HG02938 (cell line): ENCODE data around the gene IL27RA.
"Not testable (repeated sequence)": the region's sequence is repeated elsewhere in the genome, so short reads cannot be mapped to it uniquely, and the experiment has no call there.

Source experiments
- ATAC-seq: cut with Tn5 transposase; IDR thresholded peaks from one replicate; pipeline ENCODE4 v1.9.1; 2021; ENCODE audit warnings: mild to moderate bottlenecking, moderate library complexity; ENCODE audit not compliant: unreplicated experiment

IL27RA gene

DNA sequence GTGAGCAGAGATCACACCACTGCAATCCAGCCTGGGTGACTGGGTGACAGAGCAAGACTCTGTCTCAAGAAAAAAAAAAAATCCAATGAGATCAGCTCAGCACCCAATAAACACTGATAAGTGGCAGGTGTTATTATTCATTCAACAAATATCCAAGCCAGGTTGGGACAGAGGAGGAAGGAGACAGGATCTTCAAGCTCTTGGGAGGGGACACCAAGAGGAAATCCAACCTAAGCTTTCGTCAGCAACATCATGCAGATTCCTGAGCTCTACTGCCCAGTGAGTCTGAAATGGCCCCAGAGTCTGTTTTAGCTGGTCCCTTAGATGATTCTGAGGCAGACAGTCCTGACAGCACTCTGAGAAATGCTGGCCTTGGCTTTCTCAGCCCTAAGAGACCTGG lies 33.1 kb upstream of the IL27RA start:
- no peak for ATAC-seq

DNA sequence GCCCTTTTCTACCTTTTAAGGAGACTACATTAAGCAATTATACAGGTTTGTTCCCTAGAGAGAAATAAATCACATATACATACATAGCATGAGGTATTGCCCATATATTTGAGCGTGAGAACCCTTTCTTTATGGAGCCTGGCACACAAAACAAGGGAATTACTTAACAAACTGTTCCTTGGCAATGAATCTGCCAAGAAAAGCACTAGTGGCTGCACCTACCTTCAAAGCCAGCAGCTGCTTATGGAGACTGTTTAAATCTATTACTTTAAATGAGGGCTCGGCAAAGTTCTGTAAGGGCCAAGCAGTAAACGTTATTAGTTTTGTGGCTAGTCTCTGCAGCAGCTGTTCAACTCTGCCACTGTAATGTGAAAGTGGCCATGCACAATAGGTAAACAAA lies 32.5 kb upstream of the IL27RA start:
- no peak for ATAC-seq

DNA sequence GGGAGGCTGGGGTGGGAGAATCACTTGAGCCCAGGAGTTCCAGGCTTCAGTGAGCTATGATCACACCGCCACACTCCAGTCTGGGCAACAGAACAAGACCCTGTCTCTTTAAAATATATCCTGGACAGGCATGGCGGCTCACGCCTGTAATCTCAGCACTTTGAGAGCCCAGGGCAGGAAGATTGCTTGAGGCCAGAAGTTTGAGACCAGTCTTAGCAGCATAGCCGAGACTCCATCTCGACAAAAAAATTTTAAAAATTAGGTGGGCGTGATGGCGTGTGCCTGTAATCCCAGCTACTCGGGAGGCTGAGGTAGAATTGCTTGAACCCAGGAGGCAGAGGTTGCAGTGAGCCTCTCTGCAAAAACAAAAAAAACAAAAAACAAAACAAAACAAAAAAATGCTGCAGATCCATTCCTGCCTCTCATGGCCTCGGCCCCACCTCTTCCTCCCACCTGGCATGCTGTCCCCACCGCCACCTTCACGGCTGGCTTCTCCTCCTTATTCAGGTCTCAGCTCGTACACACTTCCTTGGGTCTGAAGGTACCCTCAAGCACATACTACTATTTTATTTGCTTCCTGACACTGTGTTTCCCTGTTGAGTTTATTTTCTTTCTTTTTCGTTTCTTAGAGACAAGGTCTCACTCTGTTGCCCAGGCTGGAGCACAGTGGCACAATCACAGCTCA lies 30.7 kb upstream of the IL27RA start:
- no peak for ATAC-seq

DNA sequence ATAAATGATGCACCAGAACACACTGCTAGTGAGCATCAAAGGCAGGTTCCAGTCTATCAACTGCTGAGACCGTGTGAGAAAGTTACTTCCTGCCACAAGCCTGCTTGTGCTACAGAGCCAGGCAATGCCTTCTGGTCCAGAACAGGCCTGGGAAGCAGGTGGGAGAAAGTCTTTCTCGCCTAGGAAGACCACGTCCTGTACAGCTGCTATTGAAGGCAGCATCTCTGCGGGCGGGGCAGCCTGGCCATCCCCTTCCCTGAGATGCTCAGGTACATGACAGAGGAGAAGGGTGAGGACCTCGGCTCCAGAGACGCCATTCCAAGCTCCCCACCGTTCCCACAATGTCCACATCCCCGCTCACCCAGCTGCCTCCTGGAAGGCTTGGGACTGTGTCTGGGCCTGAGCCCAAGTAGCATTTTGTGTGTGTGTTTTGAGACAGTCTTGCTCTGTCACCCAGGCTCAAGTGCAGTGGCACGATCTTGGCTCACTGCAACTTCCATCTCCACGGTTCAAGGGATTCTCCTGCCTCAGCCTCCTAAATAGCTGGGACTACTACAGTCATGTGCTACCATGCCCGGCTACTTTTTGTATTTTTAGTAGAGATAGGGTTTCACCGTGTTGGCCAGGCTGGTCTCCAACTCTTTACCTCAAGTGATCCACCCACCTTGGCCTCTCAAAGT lies 28.9 kb upstream of the IL27RA start:
- no peak for ATAC-seq

DNA sequence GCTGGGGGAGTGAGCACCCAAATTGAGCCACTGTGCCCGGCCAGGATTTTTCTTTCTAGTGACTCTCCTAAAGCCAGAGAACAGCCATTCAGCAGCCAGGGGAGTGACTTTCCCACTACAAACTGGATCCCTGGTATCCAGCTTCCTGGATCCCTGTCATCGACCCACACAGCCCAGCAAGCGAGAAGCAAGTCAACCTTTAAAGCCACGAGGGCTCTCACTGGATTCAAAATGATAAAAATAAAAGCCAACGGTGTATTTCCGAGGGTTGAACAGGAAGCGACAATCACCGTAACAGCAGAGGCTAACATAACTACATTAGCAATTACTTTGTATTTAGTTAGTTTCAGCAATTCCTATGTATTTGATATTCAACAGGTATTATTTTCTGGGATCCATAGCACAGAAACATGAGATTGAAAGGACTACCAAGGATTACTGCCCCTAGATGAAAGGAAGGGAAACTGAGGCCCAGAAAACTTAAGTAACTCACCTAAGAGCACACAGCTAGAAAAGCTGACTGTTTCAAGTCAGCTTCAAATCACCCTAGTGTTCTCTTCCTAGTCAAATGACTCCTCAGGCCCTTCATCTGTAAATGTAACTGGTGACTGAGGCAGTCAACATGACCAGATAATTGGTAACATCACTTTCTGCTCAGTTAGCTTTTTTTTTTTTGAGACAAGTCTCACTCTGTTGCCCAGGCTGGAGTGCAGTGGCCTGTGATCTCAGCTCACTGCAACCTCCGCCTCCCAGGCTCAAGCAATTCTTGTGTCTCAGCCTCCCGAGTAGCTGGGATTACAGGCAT lies 28.1 kb upstream of the IL27RA start:
- no peak for ATAC-seq

DNA sequence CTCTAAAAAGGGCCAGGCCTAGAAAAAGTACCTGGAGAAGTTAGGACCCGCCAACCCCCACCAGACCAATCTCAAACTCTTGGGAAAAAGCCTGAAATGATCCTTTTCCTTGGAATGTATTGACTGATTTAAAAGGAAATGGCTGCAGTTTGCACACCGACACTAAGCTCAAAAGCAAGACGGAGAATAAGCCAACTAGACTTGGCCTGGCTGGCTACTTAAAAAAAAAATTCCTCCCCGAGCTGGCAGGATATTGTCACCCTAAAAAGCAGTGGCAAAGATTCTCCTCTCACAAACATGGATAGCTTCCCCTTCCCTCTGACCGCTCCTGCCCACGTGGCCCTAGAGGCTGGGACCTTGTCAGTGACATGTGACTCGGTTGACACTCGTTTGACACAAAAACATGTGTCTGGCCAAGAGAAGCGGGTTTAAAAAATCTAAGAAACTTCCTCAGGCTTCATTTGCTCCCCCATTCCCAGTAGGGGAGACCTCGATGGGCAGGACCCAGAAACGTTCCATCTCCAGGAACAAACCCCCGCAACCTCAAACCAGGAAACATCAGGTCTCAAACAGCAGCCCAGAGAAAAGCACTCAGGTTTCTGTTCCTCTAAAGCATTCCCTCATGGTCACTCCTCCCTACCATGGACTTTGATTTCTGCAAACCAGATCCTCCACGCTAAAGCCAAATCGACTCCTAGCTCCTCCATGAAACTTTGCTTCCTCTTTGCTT lies 26.8 kb upstream of the IL27RA start:
- ATAC-seq = no peak

DNA sequence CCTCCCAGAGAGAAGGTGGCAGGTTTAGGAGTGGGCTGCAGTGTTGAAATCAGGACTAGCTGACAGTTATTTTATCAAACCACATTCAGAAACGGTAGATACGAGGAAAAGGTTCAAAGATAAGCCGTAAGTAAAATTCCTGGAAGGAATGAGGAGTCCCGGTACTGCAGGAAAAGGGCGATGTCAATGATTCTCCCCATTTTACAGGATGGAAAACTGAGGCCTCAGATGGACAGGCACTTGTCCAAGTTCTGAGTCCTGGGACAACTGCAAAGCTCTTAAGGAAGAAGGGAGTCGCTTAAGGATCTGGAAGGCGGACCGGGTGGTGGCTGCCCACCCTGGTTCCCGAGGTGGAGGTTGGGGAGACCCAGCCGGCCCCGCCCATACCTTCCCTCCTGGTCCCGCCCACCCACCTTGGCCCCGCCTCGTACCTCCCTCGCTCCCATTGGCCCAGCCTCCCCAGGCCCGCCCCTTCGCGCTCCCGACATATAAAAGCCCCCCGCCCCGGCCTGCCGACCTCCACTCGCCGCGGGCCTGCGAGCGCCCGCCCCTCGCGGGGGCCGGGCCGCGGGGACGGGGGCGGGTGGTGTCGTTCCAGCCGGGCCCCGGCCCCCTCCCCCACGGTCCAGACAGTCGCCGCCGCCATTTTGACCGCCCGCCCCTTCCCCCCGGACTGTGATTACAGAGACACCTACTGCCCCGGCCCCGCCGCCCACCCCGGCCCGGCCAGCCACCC lies 26.0 kb upstream of the IL27RA start:
- peak; percentile 16 for ATAC-seq

DNA sequence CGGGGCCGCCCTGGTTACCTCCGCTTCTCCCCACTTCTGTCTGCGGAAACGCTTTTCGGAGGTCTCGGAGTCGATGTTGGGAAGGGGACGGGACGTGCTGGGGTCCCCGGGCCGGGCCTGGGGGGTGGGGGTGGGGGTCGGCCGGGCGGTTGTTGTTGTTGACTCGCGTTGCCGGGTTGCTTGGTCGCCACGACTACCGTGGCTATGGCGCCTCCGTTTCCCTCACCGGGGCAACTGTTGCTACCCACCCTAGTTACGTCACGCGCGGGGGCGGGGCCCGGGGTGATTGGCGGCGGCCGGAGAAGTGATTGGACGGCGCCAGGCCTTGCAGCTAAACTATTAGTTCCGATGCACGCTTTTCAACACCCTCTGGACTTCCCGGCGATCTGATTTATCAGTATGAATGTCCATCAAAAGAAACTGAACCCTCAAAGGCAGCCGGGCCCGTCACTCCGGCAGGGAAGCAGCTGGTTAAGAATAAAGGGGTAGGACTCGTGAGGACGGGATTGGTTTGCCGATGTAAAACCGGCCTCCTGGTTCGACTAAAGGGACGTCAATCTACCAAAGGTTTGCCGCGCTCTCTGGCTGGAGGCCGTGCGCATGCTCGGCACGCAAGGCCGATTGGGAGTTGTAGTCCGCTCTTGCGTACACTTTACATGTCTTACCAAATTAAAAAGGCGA lies 25.3 kb upstream of the IL27RA start, which contains the start of gene RFX1:
RFX1 (minus strand) TSS at position 236 of the 681 bp plus-strand sequence. CDS start 12,477 bp downstream, outside the sequence.
- ATAC-seq = peak; percentile 77

DNA sequence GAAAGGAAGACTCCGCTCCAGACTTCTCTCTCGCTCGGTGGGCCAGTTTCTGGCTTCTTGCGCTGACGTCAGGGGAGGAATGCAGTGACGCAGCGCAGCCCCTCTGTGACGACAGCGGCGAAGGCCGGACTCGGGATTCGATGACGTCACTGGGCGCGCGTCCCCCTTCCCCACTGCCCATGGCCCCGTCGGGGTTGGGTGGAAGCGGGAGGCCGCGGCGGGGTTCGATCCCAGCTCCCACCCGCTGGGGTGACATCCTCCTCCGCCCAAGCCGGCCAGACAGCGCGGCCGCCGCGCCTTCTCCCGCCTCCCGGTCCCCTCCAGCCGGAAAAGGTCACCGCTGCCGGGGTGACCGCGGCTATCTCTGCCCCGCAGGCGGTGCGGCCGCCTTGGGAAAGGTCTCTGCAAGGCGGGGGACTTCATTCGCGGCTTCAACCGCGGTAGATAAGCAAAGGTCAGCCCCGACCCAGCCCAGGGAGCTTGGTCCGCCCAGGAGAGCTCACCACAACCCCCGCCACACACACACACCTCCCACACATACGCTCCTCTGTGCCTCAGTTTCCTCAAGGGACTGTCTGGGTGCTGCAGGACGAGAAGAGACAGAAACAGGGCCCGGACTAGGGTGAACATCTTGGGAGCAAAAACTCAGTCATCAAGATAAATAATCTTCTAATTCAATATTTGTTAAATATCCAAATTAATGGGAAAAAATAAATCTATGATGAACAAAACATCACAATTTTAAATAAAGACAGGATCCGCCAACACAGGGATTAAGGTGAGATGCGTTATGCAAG lies 24.6 kb upstream of the IL27RA start:
- ATAC-seq = no peak

DNA sequence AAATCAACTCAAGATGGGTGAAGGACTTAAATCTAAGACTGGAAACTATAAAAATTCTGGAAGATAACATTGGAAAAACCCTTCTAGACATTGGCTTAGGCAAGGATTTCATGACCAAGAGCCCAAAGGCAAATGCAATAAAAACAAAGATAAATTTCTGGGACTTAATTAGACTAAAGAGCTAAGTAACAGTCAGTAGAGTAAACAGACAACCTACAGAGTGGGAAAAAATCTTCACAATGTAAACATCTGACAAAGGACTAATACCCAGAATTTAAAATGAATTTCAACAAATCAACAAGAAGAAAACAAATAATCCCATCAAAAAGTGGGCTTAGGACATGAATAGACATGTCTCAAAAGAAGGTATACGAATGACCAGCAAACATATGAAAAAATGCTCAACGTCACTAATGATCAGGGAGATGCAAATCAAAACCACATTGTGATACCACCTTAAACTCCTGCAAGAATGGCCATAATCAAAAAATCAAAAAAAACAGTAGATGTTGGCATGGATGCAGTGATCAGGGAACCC lies 19.1 kb upstream of the IL27RA start:
- ATAC-seq = no peak

DNA sequence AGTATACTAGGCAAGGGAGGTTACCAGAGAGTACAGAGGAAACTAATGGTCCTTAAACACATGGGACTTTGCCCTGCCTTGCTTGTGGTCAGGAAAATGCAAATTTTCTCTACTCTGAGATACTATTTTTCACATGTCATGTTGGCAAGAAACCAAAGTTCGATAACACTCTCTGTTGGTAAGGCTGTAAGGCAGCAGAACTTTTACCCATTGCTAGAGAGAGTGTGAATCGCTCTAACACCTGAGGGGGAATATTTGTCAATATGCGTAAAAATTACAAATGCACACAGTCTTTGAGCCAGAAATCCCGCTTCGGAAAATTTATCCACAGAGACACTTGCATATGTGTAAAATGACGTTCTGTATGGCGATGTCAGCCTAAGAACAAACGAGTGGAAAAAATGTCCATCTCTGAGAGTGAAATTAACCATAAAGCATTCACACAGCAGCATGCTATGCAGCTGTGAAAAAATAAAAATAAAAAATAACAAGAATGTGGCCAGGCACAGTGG lies 16.0 kb upstream of the IL27RA start:
- ATAC-seq = no peak

DNA sequence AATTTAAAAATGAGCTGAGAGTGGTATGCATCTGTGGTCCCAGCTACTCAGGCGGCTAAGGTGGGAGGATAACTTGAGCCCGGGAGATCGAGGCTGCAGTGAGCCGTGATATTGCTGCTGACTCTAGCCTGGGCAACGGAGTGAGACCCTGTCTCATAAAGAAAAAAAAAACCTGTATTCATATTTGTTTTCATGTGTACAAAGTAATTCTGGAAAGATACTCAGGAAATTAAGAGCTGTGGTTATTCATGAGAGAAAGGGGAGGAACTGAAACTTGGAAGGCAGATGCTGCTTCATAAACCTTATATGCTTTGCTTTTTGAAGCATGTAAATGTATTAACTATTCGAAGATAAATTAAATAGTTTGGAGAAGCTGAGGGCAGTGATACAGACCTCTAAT lies 12.5 kb upstream of the IL27RA start:
- no peak for ATAC-seq

DNA sequence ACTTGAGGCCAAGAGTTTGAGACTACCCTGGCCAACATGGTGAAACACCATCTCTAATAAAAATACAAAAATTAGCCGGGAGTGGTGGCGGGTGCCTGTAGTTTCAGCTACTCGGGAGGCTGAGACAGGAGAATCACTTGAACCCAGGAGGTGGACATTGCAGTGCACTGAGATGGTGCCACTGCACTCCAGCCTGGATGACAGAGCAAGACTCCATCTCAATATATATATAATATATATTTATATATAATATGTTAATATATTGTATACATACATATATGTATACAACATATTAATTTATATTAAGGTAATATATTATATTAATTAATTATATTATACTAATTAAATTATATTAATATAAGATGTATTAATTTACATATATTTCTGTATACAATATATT lies 11.8 kb upstream of the IL27RA start:
- ATAC-seq = not testable (repeated sequence)

DNA sequence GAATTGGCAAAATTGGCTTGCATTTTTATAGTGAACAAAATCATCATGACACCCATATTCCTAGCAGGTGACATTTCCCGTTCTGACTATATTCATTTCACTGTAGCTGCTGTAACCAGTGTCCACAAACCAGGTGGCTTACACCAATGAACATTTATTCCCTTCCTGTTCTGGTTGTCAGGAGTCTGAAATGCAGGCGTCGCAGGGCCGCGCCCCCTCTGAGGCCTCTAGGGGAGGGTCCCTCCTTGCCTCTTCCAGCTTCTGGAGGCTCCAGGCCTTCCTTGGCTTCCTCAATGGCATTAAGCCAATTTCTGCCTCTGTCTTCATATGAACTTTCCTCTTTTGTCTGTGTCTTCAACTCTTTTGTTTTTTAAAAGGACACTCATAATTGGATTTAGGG lies 10.1 kb upstream of the IL27RA start:
- no peak for ATAC-seq

DNA sequence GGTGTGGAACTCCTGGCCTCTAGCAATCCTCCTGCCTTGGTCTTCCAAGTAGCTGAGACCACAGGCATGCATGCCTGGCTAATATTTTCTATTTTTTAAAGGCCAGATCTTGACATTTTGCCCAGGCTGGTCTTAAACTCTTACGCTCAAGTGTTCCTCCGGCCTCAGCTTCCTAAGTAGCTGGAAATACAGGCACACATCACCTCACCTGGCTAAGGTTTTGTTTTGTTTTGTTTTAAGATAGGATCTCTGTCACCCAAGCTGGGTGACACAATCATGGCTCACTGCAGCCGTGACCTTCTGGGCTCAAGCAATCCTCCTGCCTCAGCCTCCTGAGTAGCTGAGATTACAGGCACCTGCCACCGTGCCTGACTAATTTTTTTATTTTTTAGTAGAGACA lies 9.1 kb upstream of the IL27RA start:
- ATAC-seq = no peak

DNA sequence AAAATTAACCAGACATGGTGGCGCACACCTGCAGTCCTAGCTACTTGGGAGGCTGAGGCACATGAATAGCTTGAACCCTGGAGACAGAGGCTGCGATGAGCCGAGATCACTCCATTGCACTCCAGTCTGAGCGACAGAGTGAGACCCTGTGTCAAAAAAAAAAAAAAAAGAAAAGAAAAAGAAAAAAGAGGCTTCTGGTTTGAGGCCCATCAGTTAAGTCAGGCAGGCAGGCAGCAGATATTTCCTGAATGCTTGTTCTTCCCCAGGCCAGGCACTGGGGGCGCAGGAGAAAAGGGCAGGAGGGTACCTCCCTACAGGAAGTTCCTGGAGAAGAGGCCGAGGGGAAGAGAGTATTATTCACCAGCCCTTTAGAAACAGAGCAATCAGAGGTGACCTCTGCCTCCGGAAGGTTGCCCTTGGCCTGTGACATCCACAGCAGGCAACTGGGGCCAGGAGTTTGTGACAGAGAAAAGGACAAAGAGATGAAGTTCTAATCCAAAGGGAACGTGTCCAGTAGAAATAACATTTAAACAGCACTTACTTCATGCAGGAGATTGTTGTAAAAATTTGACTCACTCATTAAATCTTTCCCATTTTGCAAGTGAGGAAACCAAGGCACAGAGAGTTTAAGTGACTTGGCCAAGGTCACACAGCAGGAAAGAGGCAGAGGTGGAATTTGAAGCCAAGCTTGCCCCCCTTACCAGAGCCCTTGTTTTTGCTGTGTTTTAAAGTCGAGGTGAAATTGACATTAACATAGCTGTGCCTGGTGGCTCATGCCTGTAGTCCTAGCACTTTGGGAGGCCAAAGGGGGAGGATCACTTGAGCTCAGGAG lies 7.9 kb upstream of the IL27RA start:
- no peak for ATAC-seq

DNA sequence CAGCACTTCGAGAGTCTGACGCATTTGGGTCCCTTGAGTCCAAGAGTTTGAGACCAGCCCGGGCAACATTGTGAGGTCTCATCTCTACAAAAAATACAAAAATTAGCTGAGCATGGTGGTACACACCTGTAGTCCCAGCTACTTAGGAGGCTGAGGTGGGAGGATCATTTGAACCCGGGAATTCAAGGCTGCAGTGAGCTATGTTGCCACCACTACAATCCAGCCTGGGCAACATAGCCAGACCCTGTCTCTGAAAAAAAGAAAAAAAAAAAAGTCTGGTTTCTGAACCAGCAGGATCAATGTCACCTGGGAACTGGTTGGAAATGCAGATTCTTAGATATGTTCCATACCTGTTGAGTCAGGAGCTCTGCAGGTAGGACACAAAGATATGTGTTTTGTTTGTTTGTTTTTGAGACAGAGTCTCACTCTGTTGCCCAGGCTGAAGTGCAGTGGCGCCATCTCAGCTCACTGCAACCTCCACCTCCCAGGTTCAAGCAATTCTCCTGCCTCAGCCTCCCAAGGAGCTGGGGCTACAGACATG lies 4.8 kb upstream of the IL27RA start:
- not testable (repeated sequence) for ATAC-seq
